ENCODE measurements around the gene CPOX. TPM values are rescaled to one million over a fixed set of nuclear protein-coding genes. Genes with fewer than 3 reads are reported as not detected.
A peak's percentile ranks its signal among the peaks of the same experiment; 100 is the strongest.

Gene CPOX
- total RNA-seq, 1 donor from 2014 or later, result 15.8 TPM

GRCh38 chr3:98574132-98574531 is 19.3 kb downstream of the CPOX start:
- TF ChIP-seq, protein P1, sequence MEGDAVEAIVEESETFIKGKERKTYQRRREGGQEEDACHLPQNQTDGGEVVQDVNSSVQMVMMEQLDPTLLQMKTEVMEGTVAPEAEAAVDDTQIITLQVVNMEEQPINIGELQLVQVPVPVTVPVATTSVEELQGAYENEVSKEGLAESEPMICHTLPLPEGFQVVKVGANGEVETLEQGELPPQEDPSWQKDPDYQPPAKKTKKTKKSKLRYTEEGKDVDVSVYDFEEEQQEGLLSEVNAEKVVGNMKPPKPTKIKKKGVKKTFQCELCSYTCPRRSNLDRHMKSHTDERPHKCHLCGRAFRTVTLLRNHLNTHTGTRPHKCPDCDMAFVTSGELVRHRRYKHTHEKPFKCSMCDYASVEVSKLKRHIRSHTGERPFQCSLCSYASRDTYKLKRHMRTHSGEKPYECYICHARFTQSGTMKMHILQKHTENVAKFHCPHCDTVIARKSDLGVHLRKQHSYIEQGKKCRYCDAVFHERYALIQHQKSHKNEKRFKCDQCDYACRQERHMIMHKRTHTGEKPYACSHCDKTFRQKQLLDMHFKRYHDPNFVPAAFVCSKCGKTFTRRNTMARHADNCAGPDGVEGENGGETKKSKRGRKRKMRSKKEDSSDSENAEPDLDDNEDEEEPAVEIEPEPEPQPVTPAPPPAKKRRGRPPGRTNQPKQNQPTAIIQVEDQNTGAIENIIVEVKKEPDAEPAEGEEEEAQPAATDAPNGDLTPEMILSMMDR (IDR thresholded peaks at IDR 0.05), result no peak
- intact Hi-C loops (cut with DNase I), result no loop called here
- no peak for ATAC-seq

GRCh38 chr3:98573181-98573728 is 20.2 kb downstream of the CPOX start:
- Histone ChIP-seq H3K27me3 (no peaks in the 10 kb centered on the region), H3K4me1 (no peaks in the 10 kb centered on the region), H3K4me3 (no peak overlapping the region), H3K9me3 (no peaks in the 10 kb centered on the region), H3K36me3 (no peaks in the 10 kb centered on the region), H3K27ac (no peak overlapping the region)
- DNase-seq, result no peak
- TF ChIP-seq, protein P1 (IDR thresholded peaks at IDR 0.05), result peak; percentile 33
- intact Hi-C loops (cut with DNase I), result no loop called here
- no peak for ATAC-seq

More at GRCh38 chr3:98574132-98574531, 19.3 kb downstream of the CPOX start:
- H3K36me3 ChIP-seq, result peaks cover 7% of the 10 kb centered on the region
- H3K27me3 ChIP-seq, result no peaks in the 10 kb centered on the region
- H3K4me1 ChIP-seq, result no peaks in the 10 kb centered on the region
- no peak overlapping the region for H3K27ac ChIP-seq
- DNase-seq, result no peak
- H3K4me3 ChIP-seq, result no peak overlapping the region
- H3K9me3 ChIP-seq, result no peaks in the 10 kb centered on the region

GRCh38 chr3:98568402-98568801 is 25.0 kb downstream of the CPOX start:
- ATAC-seq (no peak), DNase-seq (no peak)
- H3K4me1 ChIP-seq, result no peaks in the 10 kb centered on the region
- no peaks in the 10 kb centered on the region for H3K36me3 ChIP-seq
- no peaks in the 10 kb centered on the region for H3K9me3 ChIP-seq
- intact Hi-C loops (cut with DNase I), result no loop called here
- H3K27ac ChIP-seq, result no peak overlapping the region
- H3K4me3 ChIP-seq, result no peak overlapping the region
- H3K27me3 ChIP-seq, result no peaks in the 10 kb centered on the region
- TF ChIP-seq, protein P1 (IDR thresholded peaks at IDR 0.05), result no peak

GRCh38 chr3:98567666-98568270 is 25.6 kb downstream of the CPOX start:
- no peaks in the 10 kb centered on the region for H3K36me3 ChIP-seq
- intact Hi-C loops (cut with DNase I), result no loop called here
- ATAC-seq (no peak), DNase-seq (no peak)
- no peak overlapping the region for H3K4me3 ChIP-seq
- no peaks in the 10 kb centered on the region for H3K4me1 ChIP-seq
- TF ChIP-seq, protein P1 (IDR thresholded peaks at IDR 0.05), result no peak
- H3K27me3 ChIP-seq, result no peaks in the 10 kb centered on the region
- no peaks in the 10 kb centered on the region for H3K9me3 ChIP-seq
- H3K27ac ChIP-seq, result no peak overlapping the region

GRCh38 chr3:98565843-98566242 is 27.6 kb downstream of the CPOX start:
- TF ChIP-seq, protein P1 (IDR thresholded peaks at IDR 0.05), result no peak
- H3K36me3 ChIP-seq, result no peaks in the 10 kb centered on the region
- no peak overlapping the region for H3K4me3 ChIP-seq
- DNase-seq (no peak), ATAC-seq (no peak)
- H3K27ac ChIP-seq, result no peak overlapping the region
- intact Hi-C loops (cut with DNase I), result no loop called here
- no peaks in the 10 kb centered on the region for H3K4me1 ChIP-seq
- no peaks in the 10 kb centered on the region for H3K9me3 ChIP-seq
- H3K27me3 ChIP-seq, result no peaks in the 10 kb centered on the region
